HuH-7 (cell line): ENCODE results near the gene ZSCAN16.
A peak's percentile ranks its signal among the peaks of the same experiment; 100 is the strongest.

ENCODE experiments used
- DNase-seq: peaks from one replicate; pipeline ENCODE4 v3.0.0; 2011; ENCODE audit warnings: low spot score

Gene ZSCAN16

GRCh38 chr6:28134015-28134414 is 9.6 kb downstream of the ZSCAN16 start:
- DNase-seq, result no peak

GRCh38 chr6:28134716-28135115 is 10.3 kb downstream of the ZSCAN16 start:
- no peak for DNase-seq

DNA sequence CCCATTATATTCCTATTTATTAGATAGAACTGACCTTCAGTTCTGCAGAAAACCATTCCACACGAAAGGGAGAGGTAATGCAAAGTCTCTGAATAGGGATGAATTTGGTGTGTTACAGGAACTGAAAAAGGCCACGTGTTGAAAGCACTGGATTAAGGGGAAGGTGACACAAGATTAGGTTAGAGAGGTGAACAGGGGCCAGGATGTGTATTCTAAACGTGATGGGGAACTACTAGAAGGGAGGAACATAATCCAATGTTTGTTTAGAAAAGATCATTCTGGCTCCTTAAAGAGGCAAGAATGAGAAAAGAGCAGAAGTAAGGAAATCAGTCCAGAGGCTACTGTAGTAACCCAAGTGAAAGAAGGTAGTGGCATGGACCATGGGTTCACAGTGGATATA is 11.0 kb downstream of the ZSCAN16 start:
- no peak for DNase-seq

GRCh38 chr6:28136585-28137504 is 12.4 kb downstream of the ZSCAN16 start:
- peak; percentile 44 for DNase-seq

DNA sequence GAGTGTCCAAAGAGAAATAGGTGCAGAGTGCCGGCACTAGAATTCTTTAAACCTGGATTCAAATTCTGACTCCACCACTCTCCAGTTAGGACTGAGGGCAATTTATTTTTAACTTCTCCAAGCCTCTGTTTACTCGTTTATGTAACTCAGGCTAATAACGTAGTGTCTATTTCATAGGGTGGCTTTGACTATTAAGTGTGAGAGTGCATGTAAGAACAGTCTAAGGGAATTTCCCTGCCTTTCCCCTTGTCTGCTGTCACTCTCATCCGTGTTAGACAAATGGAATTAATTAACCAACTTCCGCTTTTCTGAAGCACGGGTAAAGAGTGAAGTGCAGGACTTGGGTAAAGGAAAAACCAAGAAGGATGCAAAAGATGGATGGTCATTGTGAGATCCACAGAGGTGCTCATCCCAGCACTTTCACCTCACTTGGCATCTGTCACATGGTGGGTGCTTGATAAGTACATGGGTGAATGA is 13.1 kb downstream of the ZSCAN16 start:
- DNase-seq, result no peak

DNA sequence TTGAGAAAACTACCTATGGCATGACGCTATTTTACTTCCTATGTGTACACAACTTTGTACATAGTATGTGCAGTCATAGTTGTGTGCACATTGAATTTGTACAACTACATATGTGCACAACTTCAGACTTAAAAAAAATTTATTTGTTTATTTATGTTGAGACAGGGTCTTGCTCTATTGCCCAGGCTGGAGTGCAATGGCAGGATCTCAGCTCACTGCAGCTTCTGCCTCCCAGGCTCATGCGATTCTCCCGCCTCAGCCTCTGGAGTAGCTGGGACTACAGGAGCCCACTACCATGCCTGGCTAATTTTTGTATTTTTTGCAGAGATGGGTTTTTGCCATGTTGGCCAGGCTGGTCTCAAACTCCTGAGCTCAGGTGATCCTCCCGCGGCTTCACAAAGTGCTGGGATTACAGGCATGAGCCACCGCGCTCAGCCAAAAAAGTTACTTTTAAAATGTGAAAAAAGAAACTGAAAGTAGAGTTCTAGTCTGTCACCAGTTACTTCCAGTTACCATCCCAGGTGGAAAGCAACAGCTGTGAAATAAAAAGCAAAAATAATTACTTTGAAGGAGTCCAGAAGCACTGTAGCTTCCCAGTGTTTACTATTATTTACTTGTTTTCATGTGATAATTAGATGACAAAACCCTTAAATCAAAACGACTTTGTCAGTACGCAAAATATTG is 15.6 kb downstream of the ZSCAN16 start:
- DNase-seq, result no peak

DNA sequence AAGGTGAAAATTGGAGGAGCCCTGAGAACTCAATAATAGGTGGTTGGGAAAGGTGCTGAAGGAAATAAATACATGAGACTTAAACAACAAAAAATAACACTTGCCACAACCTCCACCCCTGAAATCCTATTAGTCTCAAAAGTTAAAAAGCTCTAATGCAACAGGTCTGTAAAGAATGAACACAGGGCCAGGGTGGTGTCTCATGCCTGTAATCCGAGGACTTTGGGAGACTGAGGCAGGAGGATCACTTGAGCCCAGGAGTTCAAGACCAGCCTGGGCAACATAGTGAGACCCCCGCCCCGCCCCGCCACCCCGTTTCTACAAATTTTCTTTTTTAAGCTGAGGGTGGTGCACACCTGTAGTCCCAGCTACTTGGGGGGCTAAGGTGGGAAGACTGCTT is 16.2 kb downstream of the ZSCAN16 start:
- no peak for DNase-seq

DNA sequence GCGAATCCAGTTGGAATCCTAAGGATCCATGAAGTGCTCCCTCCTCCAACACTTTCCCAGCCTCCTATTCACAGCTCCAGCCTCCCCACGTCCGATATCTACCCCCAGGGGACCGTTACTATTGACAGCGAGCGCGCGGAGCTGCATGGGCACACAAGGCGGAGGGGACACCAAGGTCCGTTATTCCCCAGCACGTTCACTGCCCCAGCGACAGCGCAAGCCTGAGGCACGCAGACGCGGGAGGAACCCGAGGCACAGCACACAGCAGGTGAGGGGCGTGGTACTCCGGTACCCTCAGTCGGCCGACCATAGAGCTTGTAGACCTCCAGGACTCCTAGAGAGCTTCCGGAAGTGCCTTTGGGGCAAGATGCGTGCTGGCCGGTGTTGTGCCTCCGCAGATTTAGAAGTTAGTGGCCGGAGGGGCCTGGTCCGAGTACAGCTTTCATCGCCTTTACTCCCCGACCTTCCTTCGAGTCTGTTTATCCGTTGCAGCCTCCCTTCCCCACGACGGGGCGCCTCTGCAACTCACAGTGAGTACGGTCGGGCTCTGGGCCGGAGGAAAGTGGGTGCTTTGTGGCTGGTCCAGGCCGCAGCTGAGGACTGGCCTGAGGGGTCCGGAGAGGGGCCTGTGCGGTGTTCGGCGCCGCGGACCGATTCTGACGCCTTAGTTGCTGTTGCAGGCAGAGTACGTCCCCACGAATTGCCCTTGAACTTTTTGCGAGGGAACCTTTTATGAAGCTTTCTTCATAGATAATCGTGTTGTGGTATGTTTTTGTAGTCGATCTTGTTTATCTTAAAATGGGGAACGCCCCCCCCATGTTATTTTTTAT is 17.3 kb downstream of the ZSCAN16 start, which contains the start of gene ZKSCAN8:
ZKSCAN8 (plus strand) TSS at position 384 of the 830 bp plus-strand sequence. CDS start 6,525 bp downstream, outside the sequence.
- DNase-seq, result peak; percentile 75

DNA sequence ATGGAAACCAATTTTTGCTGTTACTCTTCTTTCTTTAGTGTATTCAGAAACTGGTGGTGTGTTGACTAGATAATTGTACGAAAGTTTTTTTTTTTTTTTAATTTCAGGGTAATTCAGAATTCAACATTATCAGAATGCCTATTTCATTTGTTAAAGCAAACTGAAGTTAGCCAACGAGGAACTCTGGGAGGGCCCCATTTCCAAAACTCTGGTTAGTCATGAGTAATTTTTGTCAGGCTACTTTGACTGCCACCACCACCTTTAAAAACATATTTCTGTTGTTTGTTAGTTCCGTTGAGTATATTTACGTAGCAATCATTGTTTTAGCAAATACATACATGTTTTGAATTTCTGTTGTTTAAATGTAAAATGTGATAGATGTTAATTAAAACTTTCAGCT is 18.0 kb downstream of the ZSCAN16 start:
- no peak for DNase-seq

DNA sequence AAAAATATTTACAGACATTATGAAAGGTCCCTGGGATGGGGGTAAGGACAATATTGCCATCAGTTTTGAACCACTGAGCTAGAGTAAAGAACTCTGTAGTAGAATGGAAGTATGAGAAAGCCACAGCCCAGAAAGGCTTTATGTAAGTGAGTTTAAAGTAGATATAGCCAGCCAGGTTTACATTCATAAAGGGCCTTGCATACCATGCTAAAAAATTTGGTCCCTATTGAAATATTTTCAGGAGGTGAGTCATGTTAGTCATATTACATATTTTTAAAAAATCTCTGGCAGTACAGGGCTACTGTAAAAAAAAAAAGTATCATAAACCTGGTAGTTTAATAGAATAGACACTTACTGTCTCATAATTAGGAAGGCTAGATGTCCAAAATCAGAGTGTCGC is 20.8 kb downstream of the ZSCAN16 start:
- DNase-seq, result no peak

- no peak for DNase-seq
These were observed 28.1 kb downstream of the ZSCAN16 start for GRCh38 chr6:28152531-28152930.

- no peak for DNase-seq
These were observed 29.1 kb downstream of the ZSCAN16 start for GRCh38 chr6:28153546-28153945.

DNA sequence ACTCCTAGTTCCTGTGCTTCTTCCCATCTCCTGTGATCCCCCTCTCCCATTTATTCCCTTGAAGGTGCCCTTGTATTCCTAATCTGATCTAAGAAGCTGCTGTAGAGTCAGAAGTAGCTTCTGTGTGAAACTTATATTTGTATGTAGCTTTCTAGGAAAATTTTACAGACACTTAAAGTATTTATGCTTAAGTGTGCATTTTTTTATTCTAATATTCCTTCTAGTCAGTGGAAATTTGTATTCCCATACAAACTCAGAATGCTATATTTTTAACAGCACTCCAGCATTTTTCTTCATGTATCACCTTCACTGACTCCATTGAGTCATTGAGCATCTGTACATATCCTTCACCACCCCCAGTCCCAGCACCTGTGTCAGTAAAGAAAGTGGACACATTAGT is 29.9 kb downstream of the ZSCAN16 start:
- DNase-seq, result no peak

DNA sequence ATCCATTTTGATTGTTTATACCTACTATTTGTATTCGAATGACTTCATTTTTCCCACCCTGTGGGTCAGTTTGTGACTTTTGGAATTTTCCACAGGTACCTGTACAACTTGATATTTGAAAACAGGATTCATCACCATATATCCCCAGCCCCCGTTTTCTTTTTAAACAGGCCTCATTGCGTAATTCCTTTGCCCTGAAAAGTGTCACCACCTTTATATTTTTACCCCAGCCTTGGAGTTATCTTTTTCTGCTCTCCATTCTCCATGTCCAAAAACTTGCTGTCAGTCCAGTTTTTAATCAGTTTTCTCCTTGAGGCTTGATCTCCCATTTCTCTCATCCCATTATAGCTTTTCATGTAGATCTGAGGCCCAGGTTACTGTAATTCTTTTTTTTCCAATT is 33.9 kb downstream of the ZSCAN16 start:
- no peak for DNase-seq

DNA sequence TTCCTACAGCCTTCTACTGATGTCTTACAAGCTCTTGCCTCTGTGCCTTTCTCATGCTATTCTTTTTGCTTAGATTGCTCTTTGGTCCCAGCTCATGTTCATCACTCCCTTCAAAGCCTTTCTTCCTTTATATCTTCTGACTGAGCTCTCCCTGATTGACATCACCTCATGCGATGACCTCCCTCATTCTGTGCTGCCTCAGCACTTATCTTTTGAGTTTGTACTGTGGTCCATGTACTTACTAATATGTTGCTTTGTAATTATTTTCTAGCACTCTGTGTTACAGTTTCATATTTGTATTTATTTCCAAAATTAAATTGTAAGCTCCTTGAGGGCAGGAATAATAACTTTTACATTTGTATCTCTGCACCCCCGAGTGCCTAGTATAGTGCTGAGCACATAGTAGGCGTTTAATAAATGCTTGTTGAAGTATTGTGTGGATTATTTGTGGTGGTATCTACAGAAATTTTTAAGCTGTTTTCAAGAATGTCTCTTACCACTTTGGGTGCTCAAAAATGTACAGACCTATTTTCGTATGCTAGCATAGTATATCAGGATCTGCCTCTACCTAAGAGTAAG is 34.7 kb downstream of the ZSCAN16 start:
- DNase-seq, result no peak

DNA sequence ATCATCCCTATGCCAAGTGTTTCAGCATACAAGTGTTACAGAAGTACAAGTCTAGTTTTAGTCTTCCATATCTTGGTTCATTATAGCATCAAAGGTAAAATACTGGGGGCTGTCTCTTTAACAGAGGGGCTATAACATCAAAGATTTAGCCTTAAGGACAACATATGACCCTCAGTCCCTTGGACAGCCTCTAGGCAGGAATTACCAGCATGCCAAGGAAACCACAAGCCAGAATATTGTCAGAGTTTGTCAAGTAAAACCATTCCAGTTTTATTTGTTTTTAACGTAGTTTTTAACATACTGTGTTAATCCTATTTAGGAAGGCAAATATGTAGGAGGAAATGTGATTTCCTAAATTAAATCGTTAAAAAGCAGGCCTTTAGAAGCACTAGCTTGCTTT is 35.8 kb downstream of the ZSCAN16 start:
- DNase-seq, result no peak

DNA sequence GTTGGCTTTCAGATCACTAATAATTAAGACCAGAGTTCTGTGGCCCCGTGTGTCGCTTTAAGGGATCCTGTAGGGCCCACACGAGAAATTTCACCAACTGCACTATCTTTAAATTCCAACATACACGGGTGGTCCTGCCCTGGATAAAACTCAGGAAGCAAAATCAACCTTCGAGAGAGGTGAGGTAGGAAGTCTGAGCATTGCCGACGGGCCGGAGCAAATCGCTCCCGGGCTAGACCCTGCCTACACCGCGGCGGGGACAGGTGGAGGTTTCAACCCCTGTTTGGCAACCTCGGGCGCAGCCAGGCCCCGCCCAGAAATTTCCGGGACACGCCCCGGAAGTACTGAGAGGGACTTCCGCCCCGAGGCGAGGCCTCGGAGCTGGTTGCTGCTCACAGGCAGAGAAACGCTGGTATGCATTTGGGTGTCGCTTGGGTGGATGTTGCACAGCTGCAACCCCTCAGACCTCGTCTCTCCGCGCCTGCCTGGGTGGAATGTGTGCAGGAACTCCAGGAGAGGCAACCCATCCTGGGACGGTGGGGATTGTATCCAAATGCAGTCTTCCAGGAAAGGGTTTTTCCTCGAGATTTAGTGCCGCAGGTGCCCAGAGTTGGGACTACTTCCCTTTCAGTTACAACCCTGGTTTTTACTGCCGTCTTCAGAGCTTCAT is 37.1 kb downstream of the ZSCAN16 start:
- no peak for DNase-seq

- no peak for DNase-seq
These were observed 41.2 kb downstream of the ZSCAN16 start for GRCh38 chr6:28165563-28165962.

GRCh38 chr6:28167068-28167467 is 42.7 kb downstream of the ZSCAN16 start:
- DNase-seq, result no peak

DNA sequence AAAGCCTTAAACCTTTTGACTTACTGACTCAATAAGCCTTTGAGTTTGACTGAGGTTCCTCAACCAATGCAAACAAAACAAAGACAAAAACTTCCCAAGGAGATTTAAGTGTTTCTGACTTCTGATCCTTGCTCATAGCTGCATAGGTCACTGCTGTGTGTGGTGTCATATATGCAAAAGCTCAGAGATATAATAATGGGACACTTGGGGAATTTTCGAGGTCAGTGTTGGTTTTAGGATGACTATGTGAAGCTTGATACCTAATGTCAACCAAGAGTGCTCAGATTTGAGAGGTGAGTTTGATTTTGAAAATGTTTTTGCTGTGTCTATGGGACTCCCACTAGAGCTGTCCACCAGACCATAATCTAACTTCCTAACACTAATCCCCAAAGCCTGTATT is 43.5 kb downstream of the ZSCAN16 start:
- DNase-seq, result no peak

- DNase-seq, result no peak
These were observed 46.9 kb downstream of the ZSCAN16 start for GRCh38 chr6:28171271-28171670.
